HuH-7 (cell line): ENCODE measurements around the gene VSIR.
A peak's percentile ranks its signal among the peaks of the same experiment; 100 is the strongest.

ENCODE experiments used
- DNase-seq: peaks from one replicate; pipeline ENCODE4 v3.0.0; 2011; ENCODE audit warnings: low spot score

VSIR gene

DNA sequence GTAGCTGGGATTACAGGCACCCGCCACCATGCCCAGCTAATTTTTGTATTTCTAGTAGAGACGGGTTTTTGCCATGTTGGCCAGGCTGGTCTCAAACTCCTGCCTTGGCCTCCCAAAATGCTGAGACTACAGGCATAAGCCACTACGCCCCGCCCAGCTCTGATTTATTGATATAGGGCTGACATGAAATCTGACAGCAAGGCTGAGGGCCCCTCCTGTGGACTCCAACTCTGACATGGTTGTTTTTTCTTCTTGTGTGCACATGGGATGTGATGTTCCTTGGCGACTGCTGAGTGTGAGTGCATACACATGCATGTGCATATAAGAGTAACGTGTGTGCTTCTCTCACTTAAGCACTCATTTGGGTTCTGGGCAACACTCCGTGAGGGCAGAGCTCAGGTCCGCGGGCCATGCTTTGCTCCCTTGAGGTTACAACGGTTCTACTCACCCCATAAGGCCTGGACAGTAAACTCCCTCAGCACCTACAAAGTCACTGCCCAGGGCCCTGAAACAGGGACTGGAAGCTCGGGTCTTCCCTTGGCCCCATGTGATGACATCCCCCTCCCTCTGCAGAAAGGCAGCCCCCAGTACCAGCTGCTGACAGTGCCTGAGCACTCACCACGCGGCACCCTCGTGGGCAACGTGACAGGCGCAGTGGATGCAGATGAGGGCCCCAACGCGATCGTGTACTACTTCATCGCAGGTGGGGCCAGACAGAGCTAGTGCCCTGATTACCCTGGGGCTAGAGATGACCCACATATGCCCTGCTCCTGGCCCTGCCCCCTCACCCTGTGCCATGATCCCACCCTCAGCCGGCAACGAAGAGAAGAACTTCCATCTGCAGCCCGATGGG, 33.6 kb upstream of the VSIR start:
- DNase-seq: no peak

DNA sequence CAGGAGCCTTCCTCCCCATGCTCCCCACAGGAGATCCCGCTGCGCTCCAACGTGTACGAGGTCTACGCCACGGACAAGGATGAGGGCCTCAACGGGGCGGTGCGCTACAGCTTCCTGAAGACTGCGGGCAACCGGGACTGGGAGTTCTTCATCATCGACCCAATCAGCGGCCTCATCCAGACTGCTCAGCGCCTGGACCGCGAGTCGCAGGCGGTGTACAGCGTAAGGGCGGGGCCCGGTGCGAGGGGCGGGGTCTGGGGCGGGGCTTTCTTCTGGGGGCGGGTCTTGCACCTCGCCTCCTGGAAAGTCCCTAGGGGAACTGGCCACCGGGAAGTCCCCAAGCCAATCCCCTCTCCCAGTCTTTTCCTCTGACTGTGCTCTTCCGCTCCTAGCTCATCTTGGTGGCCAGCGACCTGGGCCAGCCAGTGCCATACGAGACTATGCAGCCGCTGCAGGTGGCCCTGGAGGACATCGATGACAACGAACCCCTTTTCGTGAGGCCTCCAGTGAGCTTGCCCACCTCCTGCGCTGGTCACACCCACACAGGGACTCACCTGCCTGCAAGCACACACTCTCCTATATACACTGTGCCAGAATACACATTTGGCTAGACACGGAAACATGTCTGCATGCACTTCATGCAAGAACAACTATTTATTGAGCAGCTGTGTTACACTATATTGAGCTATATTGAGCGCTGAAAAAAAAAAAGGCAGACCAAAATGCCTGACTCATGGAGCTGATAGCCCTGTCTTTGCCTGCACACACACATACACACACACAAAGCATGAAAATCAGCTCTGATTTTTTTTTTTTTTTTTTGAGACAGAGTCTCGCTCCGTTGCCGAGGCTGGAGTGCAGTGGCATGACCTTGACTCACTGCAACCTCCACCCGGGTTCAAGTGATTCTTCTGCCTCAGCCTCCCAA, 32.7 kb upstream of the VSIR start:
- DNase-seq: no peak

DNA sequence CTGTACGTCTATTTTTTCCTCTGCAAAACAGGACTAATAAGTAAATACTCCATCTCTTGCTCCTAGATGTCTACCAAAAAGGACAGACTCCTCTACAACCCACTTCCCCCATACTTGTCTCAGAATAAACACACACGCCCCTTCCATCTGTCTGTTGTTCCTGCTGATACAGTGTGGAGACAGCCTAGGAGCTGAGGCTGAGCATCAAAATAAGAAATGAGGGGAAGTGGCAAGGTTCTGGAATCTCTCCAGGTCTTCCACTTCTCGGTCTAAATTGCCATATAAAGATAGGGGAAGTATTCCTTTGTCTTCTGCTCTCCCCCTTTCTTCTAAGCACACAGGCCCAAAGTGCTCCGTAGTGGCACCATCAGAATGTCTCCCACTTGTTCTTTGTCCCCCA, 30.8 kb upstream of the VSIR start:
- no peak for DNase-seq

DNA sequence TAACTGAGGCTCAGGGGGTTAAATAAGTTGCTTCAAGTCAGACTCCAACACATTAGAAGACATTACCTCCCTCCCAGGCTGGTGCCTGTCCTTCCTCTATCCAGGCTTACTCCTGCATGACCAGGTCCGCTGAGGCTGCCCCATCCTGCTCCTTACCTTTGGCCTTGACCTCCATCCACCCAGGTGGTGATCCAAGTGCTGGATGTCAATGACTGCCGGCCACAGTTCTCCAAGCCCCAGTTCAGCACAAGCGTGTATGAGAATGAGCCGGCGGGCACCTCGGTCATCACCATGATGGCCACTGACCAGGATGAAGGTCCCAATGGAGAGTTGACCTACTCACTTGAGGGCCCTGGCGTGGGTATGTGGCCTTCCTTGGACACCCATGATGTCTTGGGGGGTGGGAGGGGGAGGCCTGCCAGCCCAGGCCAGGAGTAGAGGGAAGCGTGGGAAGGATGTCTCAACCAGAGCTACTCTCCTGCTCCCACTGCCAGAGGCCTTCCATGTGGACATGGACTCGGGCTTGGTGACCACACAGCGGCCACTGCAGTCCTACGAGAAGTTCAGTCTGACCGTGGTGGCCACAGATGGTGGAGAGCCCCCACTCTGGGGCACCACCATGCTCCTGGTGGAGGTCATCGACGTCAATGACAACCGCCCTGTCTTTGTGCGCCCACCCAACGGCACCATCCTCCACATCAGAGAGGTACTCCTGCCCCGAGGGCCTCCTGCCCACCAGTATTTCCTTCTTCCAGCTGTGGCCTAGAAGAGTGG, 29.6 kb upstream of the VSIR start:
- DNase-seq: no peak

DNA sequence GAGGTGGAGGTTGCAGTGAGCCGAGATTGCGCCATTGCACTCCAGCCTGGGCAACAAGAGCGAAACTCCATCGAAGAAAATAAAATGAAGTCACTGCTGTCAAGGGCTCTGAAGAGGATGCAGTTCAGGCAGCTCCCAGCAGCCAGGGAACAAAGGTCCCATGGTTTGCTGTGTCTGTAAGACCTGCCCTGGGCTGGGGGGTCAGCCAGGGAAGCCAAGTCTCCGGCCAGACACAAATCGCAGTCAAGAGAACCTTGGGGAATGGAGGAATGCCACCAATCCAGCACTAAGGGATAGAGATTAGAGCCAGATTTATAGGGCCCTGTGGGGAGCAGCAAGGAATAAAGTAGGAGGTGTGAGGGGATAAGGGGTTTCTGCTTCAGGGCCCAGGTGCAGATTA, 28.9 kb upstream of the VSIR start:
- DNase-seq: no peak

DNA sequence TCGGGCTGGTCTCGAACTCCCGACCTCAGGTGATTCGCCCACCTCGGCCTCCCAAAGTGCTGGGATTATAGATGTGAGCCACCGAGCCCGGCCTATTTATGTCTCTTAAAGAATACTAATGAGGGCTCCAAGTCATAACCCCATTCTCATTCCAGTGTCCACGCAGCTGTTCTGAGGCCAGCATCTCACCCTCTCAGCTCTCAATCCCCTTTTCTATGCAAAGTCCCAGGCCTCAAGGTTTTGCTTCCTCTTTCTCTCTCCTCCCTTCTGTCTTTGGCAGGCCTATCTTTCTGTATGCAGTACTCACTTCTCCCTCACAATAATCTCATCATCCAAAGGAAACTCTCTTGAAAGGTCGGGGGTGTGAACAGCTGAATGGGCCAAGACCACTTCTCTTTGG, 28.0 kb upstream of the VSIR start:
- DNase-seq: no peak

DNA sequence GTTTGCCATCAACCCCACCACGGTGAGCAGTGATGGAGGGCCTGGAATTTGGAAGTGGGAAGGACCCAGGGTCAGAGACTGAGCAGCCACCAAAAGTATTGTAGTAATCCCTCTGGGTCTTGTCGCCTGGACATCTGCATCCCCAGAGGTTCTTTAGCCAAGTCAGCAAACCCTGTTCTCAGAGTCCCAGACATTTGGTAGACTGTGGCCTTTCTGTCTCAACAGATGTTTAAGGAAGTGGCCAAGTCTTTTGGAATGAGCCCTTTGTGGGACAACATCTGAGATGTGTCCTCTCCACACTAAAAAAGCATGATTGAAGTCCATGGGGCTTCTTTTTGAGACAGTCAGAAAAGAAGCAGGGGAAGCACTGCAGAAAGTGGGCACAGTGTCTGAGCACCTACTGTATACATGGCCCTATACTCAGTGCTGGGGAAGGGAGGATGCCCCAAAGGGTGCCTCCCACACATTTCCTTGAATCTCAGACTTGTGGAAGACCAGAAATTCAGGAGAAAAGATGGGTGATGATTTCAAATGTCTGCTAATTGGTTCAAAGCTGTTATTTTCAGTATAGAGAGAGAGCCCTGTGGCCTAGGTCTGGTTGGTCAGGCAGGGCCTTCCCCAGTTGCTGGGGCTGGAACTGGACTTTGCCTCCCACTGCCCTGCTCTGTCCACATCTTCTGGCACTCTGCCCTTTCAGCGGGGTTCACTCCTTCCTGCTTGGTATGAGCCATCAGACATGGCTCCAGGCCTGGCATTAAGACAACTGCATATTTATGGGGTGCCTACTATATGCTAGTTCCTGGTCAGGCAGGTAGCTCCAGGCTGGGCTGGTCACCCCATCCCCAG, 26.5 kb upstream of the VSIR start:
- no peak for DNase-seq

DNA sequence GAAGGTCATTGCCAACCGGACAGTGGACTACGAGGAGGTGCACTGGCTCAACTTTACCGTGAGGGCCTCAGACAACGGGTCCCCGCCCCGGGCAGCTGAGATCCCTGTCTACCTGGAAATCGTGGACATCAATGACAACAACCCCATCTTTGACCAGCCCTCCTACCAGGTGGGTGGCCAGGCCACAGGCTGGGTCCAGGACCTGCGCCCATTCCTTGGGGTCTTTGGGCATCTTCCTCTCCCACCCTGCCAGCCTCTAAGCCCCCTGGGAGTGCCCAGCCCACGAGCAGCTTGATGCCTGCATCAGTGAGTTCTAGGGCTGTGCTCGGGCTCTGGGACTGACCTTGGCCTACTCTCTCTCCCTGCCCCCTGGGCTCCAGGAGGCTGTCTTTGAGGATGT, 25.8 kb upstream of the VSIR start:
- DNase-seq: no peak

DNA sequence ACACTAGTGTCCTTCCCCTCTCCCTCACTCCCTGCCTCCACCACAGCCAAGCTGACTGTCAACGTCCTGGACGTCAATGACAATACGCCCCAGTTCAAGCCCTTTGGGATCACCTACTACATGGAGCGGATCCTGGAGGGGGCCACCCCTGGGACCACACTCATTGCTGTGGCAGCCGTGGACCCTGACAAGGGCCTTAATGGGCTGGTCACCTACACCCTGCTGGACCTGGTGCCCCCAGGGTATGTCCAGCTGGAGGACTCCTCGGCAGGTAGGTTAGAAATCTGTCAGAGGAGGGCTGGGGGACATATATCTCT, 24.9 kb upstream of the VSIR start:
- no peak for DNase-seq

DNA sequence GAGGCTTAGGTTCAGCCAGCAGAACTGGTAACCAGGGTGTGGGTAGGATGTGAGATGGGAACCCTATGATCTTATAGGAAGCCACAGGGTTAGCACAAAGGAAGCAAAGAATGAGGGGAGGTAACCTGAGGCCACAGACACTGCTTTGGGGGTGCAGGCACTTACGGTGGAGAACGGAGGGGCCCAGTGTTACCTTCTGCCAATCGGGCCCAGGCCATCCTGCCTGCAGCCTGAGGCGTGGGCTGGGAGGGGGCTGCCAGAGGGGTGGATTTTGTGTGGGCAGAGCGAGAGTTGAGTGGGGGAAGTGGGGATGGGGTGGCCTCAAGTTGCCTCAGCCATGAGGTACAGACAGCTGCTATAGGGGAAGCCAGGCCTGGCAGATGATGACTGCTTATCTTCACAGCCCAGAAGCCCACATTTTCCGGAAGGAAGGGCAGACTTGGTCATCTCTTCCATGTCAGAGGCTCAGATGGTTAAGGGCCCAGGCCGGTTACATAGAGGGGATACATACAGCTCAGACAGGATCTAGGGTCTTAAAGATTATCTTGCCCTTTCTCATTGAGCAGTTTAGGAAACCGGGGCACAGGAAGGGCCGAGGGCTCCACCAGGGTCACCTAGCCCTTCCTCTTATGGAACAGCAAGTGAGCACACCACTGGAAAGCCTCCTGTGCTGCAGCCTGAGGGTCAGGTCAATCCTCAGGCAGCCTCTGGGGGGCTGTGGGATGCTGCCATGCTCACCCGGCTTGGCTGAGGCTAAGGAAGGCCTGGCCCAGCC, 24.4 kb upstream of the VSIR start:
- no peak for DNase-seq

DNA sequence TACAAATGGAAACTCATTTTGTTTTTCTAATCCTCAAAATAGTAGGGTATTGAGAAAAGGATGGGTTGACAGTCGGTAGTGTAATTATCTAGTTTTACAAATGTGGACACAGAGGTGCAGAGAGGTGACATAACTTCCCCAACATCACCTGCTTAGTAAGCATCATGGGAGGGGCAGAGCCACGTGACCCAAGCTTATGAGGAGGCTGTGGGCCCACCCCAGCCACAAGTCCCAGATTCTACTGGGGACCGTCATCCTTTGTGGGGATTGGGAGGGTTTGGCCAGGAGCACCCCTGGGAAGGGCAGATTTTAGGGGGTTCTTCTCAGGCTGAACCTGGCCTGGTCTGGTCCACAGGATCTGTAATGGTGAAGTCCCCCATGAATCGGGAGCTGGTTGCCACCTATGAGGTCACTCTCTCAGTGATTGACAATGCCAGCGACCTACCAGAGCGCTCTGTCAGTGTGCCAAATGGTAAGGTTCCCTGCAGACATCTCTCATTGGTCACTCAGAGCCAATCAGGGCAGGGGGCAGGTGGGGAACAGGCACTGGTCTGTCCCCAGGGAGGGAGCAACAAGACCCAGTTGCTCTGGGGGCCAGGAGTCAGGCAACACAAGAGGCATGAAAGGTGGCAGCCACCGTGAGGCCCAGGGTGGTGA, 23.6 kb upstream of the VSIR start:
- DNase-seq: no peak

DNA sequence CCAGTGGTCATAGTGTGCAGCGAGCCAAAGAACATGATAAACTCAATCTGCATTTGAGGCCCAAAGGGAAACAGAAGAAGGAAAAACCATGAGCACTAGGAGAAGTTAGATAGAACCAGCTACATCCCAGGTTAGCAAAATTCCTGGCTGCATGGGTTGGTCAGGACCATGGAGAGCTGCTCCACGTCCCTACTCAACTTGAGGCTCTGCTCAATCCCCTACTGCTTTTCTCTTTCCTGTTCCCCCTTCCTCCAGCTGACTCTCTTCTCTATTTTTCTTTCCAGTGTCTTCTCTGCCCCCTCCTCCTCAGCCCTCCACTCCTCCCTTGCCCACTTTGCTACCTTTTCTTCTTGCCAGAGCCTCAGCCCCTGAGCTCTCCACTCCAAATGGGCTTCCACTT, 21.9 kb upstream of the VSIR start:
- DNase-seq: peak; percentile 49

DNA sequence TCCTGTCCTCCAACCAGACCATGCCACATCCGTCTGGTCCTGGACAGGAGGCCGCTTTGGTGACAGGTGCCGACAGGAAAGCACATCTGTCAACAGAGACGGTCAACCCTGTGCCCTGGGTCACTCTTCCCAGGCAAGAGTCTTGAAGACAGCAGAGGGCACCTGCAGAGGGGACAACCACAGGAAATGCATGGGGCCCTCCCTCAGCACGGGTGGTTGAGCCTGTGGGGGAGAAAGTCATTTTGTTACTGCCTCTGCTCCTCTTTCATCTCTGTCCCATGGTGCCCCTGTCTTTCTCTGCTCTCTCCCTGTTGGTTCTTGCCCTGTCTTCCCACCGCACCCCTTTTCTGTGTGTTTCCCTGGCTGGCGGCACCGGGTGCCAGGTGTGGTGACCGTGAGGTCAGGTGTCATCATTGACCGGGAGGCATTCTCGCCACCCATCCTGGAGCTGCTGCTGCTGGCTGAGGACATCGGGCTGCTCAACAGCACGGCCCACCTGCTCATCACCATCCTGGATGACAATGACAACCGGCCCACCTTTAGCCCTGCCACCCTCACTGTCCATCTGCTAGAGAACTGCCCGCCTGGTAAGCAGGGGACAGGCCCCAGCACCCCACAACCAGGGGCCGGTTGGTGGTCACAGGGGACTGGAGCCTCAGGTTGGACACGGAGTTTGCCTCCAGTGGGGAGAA, 17.6 kb upstream of the VSIR start:
- no peak for DNase-seq

DNA sequence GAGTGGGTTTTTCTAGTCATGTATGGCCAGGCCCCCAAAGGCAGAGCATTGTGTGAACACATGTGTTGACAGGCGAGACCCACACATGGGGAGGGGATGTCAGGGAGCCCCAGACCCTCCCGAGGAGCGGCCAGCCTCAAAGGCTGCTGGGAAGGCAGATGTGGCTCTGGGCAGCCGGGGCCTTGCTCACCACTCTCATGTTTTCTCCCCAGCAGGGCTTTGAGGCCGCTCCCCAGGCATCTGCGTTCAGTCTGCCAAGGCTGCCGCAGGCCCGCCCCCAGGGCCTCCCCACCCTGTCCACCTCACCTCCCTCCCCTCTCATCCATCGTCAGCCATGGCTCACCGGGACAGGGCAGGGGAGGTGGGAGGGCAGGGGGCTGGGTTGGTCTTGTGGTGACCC, 16.6 kb upstream of the VSIR start:
- no peak for DNase-seq

DNA sequence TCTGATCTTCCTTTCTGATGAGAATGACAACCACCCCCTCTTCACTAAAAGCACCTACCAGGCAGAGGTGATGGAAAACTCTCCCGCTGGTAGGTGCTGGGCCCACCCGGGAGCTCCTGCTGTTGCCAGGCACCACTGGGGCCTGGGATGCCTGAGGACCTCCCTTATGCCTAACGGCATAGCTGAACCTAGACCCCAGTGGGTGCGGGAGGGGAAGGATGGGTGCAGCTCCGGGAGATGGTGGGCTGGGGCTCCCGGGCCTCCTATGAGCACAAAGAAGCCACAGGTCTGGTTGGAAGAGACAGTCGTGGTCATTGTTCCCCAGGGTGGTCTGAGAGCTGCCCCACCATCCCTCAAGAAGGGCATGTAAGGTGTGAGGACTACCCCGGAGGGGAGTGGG, 15.6 kb upstream of the VSIR start:
- no peak for DNase-seq

DNA sequence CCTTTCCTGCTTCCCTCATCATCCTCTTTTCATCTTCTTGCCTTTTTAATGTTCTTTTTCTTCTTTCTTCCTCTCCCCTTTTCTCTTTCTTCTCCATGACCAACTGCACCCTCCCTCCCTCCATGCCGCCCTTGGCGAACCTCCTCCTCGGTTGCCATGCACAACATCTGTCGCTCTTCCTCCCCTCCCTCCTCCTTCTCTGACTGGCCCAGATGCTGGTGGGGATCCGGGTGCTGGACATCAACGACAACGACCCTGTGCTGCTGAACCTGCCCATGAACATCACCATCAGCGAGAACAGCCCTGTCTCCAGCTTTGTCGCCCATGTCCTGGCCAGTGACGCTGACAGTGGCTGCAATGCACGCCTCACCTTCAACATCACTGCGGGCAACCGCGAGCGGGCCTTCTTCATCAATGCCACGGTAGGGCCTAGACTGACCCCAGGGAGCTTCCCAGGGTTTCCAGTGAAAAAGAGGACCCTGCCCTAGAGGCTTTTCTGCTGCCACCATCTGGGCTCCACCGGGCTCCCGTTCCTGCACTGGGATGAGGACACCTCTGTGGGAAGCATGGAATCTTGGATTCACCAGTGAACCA, 11.5 kb upstream of the VSIR start:
- no peak for DNase-seq

DNA sequence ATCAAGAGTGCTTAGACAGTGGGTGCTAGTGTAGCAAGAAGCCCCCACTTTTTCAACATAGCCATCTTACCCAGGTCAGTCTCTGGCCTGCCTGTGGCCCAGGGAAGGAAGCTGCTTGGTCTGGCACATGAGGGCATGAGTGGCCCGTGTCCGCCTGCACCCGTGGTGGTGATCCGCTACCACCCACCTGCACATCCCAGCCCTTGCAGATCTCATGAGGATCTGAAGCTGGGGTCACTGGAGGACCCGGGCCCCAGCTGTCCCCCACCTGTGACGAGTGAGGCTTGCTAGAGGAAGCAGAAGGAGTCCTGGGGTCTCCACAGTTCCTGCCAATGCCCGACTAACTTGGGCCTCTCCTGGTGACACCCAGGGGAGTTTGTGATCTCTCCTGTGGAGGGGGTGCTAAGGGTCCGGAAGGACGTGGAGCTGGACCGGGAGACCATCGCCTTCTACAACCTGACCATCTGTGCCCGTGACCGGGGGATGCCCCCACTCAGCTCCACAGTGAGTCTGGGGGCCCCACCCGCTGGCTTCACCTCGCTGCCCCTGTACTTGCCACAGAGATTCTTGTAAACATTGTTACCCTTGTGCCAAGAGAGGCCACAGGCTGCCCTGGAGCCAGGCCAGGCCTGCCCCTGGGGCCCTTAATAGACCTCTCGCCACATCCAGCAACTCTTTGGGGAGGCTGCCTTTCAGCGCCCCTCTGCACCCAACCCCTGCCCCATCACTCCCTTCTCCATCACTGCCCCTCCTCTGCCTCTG, 10.8 kb upstream of the VSIR start:
- DNase-seq: no peak

DNA sequence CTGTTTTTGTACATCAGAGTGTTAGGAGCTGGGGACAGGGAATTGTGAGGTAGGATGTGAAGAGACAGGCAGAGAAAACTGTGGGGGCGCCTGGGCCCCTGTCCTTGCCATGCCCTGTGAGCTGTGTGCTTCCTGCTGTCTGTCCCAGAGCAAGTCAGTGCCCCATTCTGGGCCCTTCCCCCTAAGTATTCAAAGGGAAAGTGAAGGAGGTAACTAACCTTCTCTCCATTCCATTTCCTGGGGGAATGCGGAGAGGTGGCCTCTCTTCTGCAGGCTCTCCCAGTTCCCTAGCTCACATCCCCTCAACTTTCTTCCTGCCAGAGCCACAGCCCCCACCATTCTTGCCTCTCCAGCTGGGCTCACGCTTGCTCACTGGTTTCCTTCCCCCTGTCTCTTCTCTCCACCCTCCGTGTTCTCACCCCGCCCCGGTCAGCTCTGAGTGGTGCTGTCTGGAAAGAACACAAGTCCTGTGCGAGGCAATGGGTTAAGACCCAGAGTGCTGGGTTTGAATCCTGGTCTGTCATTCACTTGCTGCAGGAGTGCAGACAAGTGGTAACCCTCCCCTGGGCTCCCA, 9.7 kb upstream of the VSIR start:
- DNase-seq: no peak
